GM19035 (cell line): Measurements from ENCODE around the gene CFD.
"Not testable (repeated sequence)": the region's sequence is repeated elsewhere in the genome, so short reads cannot be mapped to it uniquely, and the experiment has no call there.

Source experiments
- ATAC-seq: cut with Tn5 transposase; IDR thresholded peaks from one replicate; pipeline ENCODE4 v1.9.1; 2021; ENCODE audit not compliant: unreplicated experiment

CFD gene

DNA sequence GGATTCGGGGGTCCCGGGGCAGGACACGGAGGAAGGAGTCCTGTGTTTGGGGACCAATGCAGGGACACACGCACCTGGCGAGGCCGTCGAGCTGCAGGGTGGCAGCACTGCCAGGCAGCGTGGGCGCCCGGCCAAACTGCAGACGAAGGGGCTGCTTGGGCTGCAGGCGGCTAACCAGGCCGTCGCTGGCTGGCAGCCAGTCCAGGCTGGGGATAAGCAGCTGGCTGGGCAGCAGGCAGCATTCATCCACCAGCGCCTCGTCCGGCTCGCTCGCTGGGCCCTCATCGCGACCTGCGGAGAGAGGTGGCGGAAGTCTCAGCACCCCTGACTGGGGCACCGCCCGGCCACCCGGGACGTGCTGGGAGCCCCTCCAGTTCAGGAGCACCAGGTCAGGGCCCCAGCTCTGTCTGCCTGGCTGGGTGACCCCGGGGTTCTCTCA is 11.5 kb downstream of the CFD start:
- ATAC-seq: no peak

DNA sequence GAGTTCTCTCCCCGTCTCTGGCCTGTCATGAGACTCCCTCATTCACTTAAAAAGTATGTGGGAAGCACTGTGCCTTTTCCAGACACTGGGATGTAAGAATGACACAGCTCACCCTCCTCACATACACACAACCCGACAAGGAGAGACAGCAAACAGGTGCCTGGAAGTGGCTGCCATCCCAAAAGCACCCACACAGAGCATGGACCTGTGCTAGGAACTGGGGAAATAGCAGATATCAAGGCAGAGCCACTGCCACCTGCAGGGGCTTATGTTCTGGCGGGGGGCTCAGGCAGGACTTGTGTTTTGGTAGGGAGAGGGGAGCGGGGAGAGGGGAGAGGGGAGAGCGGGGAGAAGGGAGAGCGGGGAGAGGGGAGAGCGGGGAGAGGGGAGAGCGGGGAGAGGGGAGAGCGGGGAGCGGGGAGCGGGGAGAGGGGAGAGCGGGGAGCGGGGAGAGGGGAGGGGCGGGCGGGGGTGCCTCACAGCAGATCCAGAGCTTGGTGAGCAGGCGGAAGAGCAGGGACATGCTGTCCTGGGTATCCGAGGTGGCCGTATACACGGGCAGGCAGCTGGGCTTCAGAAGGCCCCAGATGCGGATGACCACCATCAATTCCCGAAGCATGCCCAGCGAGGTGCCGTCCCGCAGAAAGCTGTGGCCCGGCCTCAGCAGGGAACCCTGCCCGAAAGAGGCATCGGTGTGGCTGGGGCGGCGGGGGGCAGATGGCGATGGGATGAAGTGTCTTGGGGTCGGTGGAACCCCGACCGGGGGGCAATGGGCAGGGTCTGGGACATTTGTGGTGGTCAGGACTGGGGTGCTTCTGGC is 12.2 kb downstream of the CFD start:
- no peak for ATAC-seq

DNA sequence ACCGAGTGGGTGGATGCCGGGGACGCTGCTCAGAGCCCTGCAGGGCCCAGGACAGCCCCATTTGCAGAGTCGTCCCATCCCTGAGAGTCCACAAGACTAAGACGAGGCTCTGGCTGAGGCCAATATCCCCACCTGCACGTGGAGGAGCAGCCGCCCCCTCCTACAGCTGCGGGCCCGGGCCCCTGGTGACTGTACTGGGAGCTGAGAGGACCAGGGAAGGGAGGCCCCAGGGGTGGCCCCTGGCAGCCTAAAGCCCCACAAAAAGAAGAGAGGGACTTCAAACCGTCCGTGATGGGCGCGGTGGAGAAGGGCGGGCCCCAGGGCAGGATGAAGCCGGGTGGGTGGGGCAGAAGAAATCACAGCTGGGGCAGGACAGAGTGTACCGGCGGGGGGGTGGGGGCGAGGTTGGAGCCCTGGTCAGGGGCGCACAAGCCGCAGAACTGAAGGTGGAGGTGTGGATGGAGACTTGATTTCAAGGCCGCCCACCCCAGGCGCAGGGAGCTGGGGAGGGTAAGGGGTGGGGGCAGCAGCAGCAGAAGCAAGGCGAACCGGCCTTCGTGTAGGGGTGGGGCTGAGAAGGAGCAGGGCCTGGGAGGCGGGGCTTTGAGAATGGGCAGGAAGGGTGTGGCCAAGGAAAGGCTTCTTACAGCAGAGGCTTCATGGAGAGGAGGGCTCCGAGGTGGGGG is 12.9 kb downstream of the CFD start:
- no peak for ATAC-seq

DNA sequence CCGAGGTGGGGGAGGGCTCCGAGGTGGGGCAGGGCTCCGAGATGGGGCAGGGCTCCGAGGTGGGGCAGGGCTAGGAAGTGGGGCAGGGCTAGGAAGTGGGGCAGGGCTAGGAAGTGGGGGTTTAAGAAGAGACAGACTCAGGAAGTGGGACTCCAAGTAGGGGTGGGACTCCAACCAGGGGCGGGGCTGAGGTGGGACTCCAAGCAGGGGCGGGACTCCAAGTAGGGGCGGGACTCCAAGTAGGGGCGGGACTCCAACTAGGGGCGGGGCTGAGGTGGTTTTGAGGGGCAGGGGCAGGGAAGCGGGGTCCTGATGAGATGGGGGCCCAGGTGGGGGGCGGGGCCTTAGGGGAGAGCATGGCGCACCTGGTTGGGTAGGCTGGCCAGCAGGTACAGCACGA is 13.6 kb downstream of the CFD start:
- ATAC-seq: no peak

DNA sequence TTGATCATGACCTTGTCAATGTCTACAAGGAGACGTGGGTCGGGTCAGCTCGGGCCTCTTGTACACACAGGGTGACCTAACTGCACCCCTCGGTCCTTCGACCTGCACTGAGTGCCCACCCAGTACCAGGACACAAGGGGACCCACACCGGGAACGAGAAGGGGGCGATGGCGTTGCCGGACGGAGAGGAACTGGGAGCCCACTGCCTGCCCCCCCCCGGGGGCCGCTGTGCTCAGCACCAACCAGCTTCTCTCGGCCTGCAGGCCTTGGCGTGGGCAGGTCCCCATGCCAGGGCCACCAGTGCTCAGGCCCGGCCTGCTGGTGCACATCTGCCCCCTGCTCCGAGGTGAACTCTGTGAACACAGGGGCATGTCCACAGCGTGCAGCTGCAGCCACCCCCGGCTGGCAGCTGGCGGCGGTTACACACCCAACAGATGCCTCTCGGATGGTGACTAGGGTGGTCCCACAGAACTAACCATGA is 14.1 kb downstream of the CFD start:
- ATAC-seq: no peak

DNA sequence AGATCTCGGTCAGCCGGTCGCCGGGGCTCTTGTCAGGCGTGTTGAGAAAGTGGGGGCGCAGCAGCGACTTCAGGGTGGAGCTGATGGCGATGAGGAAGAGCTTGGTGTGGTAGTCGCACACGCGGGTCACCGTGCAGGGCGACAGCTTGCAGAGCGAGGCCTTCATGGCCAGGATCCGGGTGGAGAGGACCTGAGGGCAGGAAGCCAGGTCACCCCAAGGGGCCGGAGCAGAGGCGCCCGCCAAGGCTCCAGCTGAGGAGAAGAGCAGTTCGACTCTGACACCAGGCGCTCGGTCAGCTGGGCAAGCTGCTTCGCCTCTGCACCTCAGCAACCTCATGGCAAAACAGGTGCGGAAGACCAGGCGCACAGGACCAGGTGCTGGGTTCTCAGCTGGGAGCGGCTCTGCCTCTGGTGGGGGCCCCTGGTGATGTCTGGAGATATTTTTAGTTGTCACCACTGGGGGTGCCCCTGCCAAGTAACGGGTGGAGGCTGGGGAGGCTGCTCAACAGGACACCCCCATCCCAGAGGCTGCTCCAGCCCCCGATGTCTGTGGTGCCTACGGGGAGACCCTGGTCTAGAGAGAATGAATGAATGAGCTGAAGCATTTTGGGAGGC is 15.9 kb downstream of the CFD start:
- no peak for ATAC-seq

DNA sequence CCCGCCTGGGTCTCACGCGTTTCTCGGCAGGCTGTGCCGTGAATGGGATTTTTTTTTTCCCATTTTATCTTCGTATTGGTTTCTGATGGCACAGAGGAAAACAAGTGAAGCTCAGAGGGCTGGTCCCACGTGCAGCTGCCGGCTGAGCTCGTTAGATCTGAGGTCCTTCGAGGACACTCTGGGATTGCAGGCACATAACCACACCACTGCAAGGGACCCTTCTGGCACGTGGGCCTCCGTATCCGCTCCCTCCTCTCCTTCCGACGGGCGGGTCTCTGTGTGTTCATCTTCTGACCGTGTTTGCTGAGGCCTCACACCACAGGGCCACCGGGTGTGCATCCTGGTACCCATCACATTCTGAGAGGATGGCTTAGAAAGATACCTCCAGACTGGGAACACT is 16.6 kb downstream of the CFD start:
- no peak for ATAC-seq

DNA sequence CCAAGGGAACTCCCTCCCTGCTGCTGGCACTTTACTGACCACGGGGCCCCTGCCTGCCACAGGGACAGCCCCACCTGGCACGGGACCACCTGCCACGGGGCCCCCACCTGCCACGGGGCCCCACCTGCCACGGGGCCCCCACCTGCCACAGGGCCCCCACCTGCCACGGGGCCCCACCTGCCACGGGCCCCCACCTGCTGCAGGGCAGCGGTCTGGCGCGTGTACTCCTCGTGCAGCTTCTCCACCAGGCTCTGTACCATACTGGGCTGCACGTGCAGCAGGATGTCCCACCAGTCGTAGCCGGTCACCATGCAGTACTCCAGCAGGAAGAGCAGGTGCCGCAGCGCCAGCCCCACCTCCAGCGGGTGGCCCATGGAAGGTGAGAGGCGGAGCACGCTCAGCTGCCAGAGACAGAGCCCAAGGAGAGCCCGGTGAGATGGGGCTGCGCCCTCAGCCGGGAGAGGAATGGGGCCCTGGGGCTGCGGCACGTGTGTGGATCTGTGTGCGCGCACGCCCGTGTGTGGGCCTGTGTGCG is 17.4 kb downstream of the CFD start:
- ATAC-seq: no peak

DNA sequence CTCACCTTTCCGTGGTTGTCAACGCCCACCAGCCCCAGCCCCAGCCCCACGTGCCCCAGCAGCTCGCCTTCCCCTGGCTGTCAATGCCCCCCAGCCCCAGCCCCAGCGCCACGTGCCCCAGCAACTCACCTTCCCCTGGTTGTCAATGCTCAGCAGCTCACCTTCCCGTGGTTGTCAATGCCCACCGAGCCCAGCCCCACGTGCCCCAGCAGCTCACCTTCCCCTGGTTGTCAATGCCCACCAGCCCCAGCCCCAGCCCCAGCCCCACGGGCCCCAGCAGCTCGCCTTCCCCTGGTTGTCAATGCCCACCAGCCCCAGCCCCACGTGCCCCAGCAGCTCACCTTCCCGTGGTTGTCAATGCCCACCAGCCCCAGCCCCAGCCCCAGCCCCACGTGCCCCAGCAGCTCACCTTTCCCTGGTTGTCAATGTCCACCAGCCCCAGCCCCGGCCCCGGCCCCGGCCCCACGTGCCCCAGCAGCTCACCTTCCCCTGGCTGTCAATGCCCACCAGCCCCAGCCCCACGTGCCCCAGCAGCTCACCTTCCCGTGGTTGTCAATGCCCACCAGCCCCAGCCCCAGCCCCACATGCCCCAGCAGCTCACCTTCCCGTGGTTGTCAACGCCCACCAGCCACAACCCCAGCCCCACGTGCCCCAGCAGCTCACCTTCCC is 18.7 kb downstream of the CFD start:
- not testable (repeated sequence) for ATAC-seq

DNA sequence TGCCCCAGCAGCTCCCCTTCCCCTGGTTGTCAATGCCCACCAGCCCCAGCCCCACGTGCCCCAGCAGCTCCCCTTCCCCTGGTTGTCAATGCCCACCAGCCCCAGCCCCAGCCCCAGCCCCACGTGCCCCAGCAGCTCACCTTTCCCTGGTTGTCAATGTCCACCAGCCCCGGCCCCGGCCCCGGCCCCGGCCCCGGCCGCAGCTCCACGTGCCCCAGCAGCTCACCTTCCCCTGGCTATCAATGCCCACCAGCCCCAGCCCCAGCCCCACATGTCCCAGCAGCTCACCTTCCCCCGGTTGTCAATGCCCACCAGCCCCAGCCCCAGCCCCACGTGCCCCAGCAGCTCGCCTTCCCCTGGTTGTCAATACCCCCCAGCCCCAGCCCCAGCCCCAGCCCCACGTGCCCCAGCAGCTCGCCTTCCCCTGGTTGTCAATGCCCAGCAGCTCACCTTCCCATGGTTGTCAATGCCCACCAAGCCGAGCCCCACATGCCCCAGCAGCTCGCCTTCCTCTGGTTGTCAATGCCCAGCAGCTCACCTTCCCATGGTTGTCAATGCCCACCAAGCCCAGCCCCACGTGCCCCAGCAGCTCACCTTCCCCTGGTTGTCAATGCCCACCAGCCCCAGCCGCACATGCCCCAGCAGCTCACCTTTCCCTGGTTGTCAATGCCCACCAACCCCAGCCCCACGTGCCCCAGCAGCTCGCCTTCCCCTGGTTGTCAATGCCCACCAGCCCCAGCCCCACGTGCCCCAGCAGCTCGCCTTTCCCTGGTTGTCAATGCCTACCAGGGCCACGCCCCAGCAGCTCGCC is 19.5 kb downstream of the CFD start:
- ATAC-seq: not testable (repeated sequence)

DNA sequence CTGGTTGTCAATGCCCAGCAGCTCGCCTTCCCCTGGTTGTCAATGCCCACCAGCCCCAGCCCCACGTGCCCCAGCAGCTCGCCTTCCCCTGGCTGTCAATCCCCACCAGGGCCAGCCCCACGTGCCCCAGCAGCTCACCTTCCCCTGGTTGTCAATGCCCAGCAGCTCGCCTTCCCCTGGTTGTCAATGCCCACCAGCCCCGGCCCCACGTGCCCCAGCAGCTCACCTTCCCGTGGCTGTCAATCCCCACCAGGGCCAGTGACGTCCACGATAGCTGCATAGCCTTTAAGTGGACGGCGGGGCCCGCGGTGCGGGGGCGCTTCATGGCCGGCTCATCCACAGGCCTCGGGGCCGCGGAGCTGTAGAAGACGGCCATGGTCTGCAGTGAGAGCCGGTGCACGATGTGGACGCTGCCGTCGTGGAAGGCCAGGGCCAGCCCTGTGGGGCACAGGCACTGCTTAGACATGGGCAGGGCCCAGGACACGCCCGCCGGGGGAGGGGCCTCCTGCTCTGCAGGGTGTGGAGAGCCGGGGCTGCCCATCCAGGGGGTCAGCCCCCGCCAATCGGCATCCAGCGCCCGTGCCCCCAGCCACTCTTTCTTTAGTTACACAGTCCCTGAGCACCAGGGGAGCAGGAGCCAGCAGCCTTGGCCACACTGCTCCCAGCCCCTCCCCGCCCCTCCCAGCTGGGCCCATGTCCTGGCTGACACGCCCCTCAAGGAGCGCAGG is 20.4 kb downstream of the CFD start:
- ATAC-seq: no peak

DNA sequence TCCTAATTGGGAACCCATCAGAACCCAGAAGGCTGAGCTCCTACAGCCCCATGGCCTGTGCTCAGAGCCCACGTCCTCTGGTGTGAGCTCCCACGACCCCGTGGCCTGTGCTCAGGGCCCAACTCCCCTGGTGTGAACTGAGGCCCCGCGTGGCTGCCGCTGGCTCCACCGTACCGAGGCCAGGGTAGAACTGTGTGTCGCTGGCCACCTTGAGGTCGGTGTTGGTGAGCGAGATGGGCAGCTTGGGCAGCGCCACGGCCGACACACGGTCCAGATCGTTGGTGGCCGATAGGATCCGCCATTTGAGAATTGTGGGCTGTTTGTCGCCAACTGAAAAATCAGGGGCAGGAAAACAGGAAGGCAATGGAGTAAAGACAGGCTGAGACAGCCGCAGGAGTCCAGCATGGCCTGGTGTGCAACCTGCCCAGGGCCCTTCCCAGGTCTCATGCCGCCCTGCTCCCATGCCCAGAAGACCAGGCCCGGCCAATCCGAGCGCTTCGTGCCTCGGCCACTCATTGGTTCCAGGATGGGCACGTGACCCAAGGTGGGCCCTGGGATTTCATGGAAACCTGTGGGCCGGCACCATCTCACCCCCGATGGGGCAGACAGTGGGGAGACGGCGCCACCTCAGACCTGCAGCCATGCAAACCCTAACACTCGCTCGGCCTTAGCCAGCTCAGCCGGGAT is 22.1 kb downstream of the CFD start:
- no peak for ATAC-seq

DNA sequence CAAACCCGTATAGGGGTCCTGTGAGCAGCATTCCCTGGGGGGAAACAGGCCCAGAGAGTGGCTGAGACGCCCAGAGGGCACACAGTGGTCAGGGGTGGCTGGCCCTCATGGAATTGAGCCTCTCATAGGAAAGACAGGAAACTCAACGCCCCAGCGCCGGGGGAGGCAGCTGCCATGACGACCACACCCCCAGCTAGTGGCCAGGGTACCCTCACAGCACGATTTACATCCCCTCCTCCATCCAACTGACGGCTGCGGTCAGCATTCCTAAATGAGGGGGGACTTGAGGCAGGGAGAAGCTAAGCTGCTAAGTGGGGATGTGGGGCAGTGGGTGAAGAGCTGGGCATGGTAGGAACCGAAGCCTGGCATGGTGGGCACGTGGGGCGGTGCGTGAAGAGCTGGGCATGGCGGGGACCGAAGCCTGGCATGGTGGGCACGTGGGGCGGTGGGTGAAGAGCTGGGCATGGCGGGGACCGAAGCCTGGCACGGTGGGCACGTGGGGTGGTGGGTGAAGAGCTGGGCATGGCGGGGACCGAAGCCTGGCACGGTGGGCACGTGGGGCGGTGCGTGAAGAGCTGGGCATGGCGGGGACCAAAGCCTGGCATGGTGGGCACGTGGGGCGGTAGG is 23.5 kb downstream of the CFD start:
- ATAC-seq: no peak

DNA sequence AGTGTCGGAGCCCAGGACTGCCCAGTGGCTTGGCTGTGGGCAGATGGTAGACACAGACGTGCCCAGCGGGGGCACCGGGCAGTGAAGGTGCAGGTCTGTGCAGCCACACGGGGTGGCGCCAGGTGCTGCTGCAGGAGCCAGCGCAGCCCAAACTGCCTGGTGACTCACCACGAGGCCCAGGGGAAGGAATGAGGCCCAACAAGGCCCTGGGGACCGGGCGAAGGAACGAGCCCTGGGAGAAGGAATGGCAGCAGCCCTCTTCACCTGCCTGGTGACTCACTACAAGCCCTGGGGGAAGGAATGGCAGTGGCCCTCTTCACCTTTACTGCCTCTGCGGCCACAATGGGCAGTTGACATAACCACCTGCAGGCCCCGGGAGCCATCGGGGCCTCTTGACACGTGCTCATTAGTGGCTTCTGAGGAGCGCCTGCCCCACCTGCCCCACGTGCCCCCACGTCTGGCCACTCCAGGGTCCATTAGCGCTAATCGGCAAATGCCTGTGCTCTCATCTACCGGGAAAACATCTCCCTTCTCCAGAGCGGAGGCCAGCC is 24.3 kb downstream of the CFD start:
- no peak for ATAC-seq

DNA sequence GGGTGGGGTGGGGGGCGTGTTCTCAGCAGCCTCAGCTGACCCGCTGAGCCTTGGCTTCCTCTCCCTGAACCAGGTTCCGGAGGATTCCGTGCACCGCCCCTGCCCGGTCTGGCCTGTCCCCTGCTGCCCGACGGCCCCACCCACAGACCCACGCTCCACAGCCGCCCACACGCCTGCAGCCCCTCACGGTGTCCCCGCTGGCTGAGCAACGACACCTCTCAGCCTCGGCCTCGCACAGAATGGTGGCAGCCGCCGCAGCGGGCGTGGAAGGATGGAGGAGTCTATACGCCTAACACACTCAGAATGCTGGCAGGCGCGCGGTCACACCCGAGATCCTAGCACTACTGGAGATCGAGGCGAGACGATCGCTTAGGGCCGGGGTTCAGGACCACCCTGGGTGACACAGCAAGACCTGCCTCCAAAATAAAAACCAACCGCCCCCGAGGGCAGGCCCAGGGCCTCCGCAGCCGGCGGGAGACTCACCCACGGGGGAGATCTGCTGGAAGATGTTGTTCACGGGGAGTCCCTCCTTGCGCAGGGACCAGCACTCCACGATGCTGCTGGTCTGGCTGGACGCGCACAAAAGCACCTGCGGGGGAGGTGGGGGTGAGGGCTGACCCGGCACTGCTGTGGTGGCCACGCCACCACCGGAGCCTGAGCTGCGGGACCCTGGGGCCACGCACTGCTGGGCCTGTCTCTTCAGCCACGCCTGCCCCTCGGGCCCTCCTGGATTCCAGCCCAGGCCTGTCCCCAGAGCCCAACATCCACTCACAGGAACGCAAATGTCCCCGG is 25.2 kb downstream of the CFD start:
- no peak for ATAC-seq

DNA sequence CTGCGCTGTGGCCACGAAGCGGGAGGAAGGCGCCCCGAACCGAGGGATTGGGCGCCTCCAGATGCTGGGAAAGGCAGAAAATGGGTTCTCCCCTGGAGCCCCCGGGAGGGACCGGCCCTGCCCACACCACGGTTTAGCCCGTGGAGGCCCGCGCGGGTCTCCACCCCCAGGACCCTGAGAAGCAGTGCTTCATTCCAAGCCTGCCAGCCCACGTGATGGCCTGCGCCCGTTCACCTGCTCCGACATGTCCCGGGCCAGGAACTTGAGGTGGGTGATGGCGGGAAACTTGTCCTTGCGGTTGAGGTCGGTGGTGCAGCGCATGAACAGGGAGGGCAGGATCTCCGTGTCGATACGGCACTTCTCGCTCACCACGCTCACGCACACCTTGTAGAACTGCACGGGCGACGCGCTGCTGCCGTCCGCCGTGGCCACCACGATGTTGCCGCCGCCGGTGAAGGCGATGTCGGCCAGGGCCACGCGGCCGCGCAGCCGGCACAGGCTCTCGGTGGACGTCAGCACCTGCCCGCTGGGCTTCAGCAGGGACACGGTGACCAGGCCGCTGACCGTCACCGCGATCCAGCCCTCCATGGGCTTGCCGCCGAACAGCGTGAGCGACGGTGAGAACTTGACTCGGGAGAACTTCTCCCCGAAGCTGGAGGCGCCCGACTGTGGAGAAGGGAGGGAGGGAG is 26.2 kb downstream of the CFD start:
- no peak for ATAC-seq

DNA sequence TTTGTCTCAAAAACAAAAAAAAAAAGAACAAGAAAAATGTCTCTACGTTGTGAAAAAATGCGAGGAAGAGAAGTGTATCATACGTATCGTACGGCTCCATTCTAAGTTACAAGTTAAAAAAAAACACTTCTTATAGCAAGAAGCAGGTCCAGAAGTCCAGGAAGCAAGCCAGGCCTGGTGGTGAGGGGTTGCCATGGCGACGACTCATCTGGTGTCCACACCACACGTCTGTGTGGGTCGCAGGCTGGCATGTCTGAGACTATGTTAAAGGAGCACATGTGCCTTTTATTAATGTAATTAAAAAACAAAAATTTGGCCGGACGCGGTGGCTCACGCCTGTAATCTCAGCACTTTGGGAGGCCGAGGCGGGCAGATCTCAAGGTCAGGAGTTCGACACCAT is 27.6 kb downstream of the CFD start:
- ATAC-seq: no peak
